Measurements from ENCODE around the gene IKBIP.
A peak's percentile ranks its signal among the peaks of the same experiment; 100 is the strongest.
"Not testable (repeated sequence)": the region's sequence is repeated elsewhere in the genome, so short reads cannot be mapped to it uniquely, and the experiment has no call there.

IKBIP gene, protein sequence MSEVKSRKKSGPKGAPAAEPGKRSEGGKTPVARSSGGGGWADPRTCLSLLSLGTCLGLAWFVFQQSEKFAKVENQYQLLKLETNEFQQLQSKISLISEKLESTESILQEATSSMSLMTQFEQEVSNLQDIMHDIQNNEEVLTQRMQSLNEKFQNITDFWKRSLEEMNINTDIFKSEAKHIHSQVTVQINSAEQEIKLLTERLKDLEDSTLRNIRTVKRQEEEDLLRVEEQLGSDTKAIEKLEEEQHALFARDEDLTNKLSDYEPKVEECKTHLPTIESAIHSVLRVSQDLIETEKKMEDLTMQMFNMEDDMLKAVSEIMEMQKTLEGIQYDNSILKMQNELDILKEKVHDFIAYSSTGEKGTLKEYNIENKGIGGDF

DNA sequence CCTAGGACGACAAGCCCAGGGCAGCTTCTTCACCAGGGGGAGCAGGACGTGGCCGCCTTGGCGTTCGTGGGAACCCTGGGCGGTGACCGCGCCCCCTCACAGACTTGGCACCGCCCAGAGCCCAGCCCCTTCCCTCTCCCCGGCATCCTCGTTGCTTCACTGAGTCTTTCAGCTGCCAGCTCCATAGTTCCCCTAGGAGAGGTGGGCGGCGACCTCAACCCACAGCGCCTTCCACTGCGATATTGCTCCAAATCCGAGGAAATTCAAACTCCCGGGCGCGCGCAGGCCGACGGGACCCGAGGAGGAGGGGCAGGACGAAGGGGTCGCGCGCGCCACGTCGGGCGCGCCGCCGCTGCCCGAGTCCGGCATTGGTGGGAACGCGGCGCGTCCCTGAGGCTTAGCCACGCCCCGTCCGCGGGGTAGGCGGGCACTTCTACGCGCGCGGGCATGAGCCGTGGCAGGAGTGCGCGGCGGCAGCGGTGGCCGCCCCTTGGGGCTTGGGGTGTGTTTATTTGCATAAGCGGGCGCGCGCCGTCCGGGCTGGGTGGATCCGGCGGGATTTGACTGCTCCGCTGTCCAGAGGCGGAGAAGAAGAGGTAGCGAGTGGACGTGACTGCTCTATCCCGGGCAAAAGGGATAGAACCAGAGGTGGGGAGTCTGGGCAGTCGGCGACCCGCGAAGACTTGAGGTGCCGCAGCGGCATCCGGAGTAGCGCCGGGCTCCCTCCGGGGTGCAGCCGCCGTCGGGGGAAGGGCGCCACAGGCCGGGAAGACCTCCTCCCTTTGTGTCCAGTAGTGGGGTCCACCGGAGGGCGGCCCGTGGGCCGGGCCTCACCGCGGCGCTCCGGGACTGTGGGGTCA, at the start of gene IKBIP, which contains the start of gene APAF1:
TSS of gene IKBIP (minus strand) at position 77 of the 860 bp plus-strand sequence. CDS start 87 bp downstream, outside the sequence.
TSS of gene APAF1 (plus strand) at position 579 of the 860 bp plus-strand sequence. CDS start 3,070 bp downstream, outside the sequence.
- DNase-seq (ENCODE audit: low spot score): peak; percentile 98

- DNase-seq (ENCODE audit: low spot score): no peak
Observed at GRCh38 chr12:98691351-98691750, 46.8 kb upstream of the IKBIP start.

- DNase-seq (ENCODE audit: low spot score): no peak
Observed at GRCh38 chr12:98686603-98687002, 42.0 kb upstream of the IKBIP start.

DNA sequence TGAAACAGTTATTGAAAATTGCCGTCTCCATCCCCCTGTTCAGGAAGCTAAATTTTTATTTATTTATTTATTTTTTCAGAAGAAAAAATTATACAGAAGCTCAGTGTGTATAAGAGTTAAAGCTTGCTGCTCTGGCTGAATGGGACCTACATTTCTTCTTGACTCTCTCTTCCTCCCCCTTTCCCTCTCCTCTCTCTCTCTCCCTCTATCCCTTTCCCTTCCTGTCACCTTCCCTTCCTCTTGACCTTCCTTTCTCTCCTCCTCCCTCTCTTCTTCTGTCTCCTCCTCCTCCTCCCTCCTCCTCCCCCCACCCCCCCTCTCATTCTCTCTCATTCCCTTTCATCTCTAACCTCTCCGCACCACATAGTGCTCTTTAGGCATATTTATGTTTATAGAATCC, 39.6 kb upstream of the IKBIP start:
- DNase-seq (ENCODE audit: low spot score): no peak

DNA sequence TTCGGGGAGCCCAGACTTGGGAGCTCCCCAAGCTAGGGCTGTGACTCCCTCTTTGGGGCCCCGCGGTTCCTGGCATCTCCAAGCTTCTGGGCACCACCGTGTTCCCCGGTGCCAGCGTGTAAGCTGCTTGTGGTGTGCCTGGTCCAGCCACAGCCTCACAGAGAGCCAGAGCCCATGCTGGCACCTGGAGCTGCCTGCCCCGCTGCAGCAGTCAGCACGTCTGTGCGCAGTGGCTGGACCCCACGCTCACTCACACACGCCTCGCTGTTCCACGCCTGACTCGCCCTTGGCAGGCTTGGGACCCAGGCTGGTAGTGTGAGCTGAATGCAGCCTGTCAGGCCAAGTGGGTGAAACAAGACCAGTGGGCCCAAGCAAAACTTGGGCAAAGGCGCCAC, 35.0 kb upstream of the IKBIP start:
- no peak for DNase-seq (ENCODE audit: low spot score)

DNA sequence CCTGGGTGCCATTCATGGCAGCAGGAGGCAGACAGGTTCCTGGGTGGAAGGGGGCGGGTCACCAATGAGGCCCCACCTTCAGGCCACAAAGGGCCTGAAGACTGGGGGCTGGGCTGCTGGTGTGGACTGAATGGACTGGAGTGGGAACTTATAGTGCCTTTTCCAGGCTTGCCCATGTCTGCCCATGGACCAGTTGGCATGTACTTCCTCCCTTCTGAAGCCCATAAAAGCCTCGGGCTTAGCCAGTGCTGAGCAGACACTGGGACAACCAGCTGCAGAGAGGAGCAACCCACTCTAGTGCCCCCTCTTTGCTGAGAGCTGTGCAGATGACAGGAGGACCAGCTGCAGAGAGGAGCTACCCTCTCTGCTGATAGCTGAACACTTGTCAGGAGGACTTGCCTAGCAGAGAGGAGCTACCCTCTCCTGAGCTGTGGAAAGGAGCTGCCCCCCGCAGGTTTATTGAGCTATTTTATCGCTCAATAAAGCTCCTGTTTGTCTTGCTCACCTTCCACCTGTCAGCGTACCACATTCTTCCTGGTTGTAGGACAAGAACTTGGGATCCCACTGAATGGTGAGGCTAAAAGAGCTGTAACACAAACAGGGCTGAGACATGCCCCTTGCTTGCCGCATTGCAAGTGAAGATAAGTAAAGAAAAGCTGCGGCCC, 34.5 kb upstream of the IKBIP start:
- no peak for DNase-seq (ENCODE audit: low spot score)

- no peak for DNase-seq (ENCODE audit: low spot score)
Observed at GRCh38 chr12:98678236-98678945, 33.8 kb upstream of the IKBIP start.

DNA sequence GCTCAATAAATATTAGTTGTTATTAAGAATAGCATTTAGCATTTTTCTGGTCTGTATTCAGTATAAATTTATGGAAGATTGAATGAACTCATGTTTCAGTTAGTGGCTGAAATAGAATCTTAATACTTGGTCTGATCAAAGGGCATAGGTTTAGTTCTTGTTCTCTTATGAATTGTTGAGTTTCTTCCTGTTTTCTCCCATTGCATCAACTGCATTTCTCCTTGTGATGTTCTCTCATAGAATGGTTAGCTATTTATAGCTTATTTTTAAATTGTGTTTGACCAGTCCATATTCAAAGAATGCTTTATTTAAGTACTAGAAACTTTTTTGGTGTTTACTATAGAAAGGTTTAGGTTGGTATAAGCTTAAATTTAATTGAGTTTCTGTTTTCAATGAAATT, 30.3 kb upstream of the IKBIP start:
- DNase-seq (ENCODE audit: low spot score): no peak

DNA sequence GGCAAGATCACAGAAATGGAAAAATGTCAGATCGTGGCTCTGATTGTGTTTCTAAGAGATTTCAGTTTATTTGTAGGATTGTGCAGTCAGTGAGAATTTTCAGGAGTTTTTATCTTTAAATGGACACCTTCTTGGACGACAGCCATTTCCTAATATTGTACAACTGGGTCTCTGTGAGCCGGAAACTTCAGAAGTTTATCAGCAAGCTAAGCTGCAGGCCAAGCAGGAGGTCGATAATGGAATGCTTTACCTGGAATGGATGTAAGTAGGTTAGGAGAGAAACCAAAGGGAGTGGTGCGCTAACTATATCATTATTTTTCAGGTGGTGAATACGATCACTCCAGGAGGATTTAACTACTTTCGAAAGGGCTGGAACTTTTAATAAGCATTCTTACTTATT, 26.9 kb upstream of the IKBIP start:
- DNase-seq (ENCODE audit: low spot score): no peak

DNA sequence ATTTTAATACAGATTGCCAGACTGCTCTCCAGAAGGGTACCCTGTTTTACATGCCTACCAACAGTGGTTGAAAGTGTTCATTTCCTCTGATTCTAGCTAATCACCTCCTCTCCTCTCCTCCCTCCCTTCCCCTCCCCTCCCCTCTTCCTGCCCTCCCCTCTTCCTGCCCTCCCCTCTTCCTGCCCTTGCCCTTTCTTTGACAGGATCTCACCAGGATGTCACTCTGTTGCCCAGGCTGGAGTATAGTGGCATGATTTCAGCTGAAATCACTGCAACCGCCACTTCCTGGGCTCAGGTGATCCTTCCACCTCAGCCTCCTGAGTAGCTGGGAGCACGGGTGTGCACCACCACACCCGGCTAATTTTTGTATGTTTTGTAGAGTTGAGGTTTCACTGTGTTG, 25.2 kb upstream of the IKBIP start:
- DNase-seq (ENCODE audit: low spot score): no peak

DNA sequence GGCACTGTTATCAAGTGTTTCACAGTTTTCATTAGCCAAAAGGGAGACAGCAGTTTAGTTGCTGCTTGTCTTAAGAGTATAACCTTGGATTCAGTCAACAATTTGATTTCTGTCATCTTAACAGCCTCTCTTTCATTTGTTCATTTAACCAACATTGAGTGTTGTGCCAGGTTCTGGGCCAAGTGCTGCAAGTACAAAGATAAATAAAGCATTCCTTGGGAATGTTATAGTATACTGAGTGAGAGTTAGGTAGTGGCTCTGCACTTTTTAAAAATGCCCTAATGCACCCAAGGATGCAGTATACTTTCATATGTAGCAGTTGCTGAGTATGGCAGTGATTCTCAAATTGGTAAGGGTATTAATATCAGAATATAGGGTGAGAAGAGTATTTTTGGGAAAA, 15.9 kb upstream of the IKBIP start:
- no peak for DNase-seq (ENCODE audit: low spot score)

DNA sequence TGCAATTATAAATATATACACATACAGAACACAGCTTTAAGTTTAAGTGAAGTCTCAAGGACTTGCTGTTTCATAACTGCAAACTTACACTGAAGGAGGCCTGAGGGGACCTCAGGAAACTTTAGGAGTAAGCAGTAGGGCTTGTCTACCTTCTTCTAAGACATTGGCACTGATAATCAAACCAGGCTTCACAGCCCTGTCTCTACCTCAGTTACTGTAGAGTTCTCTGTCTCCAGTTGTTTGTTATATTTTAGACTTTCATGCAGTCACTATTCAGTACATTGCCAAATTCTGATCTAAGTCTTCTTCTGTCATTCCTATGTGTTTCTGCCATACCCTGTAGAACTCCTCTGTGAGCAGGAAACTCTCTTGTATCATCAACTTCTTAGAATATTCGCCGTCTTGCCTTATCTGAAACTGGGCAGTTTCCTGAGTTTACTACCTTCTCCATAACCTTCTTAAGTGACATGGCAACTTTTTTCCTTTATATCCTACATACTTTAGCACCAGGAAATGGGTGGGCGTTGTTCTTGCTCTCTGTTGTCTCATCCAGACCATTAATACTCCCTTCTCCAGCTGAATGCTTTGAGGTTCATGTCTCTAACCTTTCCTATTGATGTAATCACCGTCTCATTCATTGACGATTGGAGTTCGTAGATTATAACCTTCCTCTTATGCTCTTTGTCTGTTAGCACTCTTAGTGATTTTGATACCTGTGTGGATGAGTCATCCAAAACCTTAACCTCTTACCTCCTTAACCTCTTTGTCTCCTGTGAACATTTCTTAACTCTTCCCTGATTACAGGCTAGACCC, 11.9 kb upstream of the IKBIP start:
- DNase-seq (ENCODE audit: low spot score): no peak

GRCh38 chr12:98653866-98654493, 9.4 kb upstream of the IKBIP start:
- peak; percentile 62 for DNase-seq (ENCODE audit: low spot score)

- no peak for DNase-seq (ENCODE audit: low spot score)
Observed at GRCh38 chr12:98651328-98651727, 6.7 kb upstream of the IKBIP start.

GRCh38 chr12:98646294-98647090, 1.9 kb upstream of the IKBIP start:
- DNase-seq (ENCODE audit: low spot score): peak; percentile 7

GRCh38 chr12:98645572-98646067, 1.0 kb upstream of the IKBIP start:
- DNase-seq (ENCODE audit: low spot score): peak; percentile 42

GRCh38 chr12:98644433-98644711, 216 bp downstream of the IKBIP start:
- no peak for DNase-seq (ENCODE audit: low spot score)

DNA sequence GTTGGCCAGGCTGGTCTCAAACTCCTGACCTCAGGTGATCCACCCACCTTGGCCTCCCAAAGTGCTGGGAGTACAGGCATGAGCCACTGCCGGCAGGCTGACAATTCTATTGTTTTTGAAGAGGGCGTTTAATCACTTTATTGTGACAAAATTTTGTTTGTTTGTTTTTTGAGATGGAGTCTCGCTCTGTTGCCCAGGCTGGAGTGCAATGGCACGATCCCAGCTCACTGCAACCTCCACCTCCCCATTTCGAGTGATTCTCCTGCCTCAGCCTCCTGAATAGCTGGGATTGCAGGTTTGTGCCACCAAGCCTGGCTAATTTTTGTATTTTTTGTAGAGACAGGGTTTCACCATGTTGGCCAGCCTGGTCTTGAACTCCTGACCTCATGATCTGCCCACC, 1.8 kb downstream of the IKBIP start:
- not testable (repeated sequence) for DNase-seq (ENCODE audit: low spot score)

- DNase-seq (ENCODE audit: low spot score): no peak
Observed at GRCh38 chr12:98639491-98639890, 5.1 kb downstream of the IKBIP start.

GRCh38 chr12:98638009-98638408, 6.6 kb downstream of the IKBIP start:
- no peak for DNase-seq (ENCODE audit: low spot score)
